PC-3 (cell line): ENCODE measurements around the gene TMEM185A. TPM values are rescaled to one million over a fixed set of nuclear protein-coding genes. Genes with fewer than 3 reads are reported as not detected.
"Not testable (repeated sequence)": the region's sequence is repeated elsewhere in the genome, so short reads cannot be mapped to it uniquely, and the experiment has no call there.

ENCODE experiments used
- ATAC-seq: fragments of 200-7000 bp; cut with Tn5 transposase; 2 replicates; pipeline ENCODE4 v1.9.1; 2020; ENCODE audit warnings: mild to moderate bottlenecking, moderate library complexity
- BruUV-seq: library from RNA; stranded (reverse); fragments of 400-500 nt; replicated peaks from 2 replicates; lab custom pipeline; 2021; lab: Mats Ljungman, UMichigan
- CTCF ChIA-PET: fragments of 300-600 bp; sonication (Branson Sonifier 250); formaldehyde crosslinking; loops from one replicate; lab custom pipeline; 2022; ENCODE audit warnings: antibody characterized with exemption; lab: Charles Lee
- POLR2A ChIA-PET: fragments of 300-600 bp; sonication (Branson Sonifier 250); formaldehyde crosslinking; loops from one replicate; lab custom pipeline; 2022; ENCODE audit warnings: antibody characterized with exemption; ENCODE audit not compliant: unreplicated experiment; lab: Charles Lee
- DNase-seq: peaks from one replicate; pipeline ENCODE4 v3.0.0-alpha.2; 2015
- H2AFZ ChIP-seq: fragments of 300-600 bp; sonication (generic); 2 replicates; pipeline ENCODE4 v1.6.0; 2016; ENCODE audit warnings: antibody characterized with exemption, low read length
- H3F3A ChIP-seq: fragments of 300-600 bp; sonication (generic); one replicate; pipeline ENCODE4 v1.6.0; 2017; ENCODE audit warnings: antibody characterized with exemption, low read length, control low read depth, mild to moderate bottlenecking; ENCODE audit not compliant: unreplicated experiment
- H3K27ac ChIP-seq: fragments of 300-600 bp; sonication (generic); 2 replicates; pipeline ENCODE4 v1.5.1; 2016; ENCODE audit warnings: mild to moderate bottlenecking, low read length
- H3K27me3 ChIP-seq: fragments of 300-600 bp; sonication (generic); 2 replicates; pipeline ENCODE4 v1.6.1; 2016; ENCODE audit warnings: low read length, mixed read lengths
- H3K36me3 ChIP-seq: fragments of 300-600 bp; sonication (generic); 2 replicates; pipeline ENCODE4 v1.6.1; 2016; ENCODE audit warnings: low read depth, mixed run types, low read length, mixed read lengths
- H3K4me1 ChIP-seq: fragments of 300-600 bp; sonication (generic); 2 replicates; pipeline ENCODE4 v1.5.1; 2016; ENCODE audit warnings: low read length; ENCODE audit not compliant: insufficient read depth
- H3K4me2 ChIP-seq: fragments of 300-600 bp; sonication (generic); 2 replicates; pipeline ENCODE4 v1.6.0; 2016; ENCODE audit warnings: low read length
- H3K4me3 ChIP-seq: fragments of 300-600 bp; sonication (generic); 2 replicates; pipeline ENCODE4 v1.5.1; 2016; ENCODE audit warnings: mild to moderate bottlenecking, low read length, mixed read lengths
- H3K79me2 ChIP-seq: fragments of 300-600 bp; sonication (generic); 2 replicates; pipeline ENCODE4 v1.6.1; 2017; ENCODE audit warnings: low read length, mixed read lengths
- H3K9ac ChIP-seq: fragments of 300-600 bp; sonication (generic); 2 replicates; pipeline ENCODE4 v1.6.0; 2016; ENCODE audit warnings: mild to moderate bottlenecking, low read length
- H3K9me2 ChIP-seq: fragments of 300-600 bp; sonication (generic); replicated peaks from 2 replicates; pipeline ENCODE4 v1.6.1; 2016; ENCODE audit warnings: mixed run types, low read length, mixed read lengths
- H3K9me3 ChIP-seq: fragments of 300-600 bp; sonication (generic); 2 replicates; pipeline ENCODE4 v1.6.1; 2016; ENCODE audit warnings: low read length, mixed read lengths
- H4K20me1 ChIP-seq: fragments of 300-600 bp; sonication (generic); 2 replicates; pipeline ENCODE4 v1.6.1; 2016; ENCODE audit warnings: low read length, mixed read lengths
- EZH2 ChIP-seq: fragments of 300-600 bp; sonication (generic); IDR thresholded peaks from one replicate; pipeline ENCODE4 v1.6.1; 2017; ENCODE audit warnings: antibody characterized with exemption, mild to moderate bottlenecking, low read length; ENCODE audit not compliant: unreplicated experiment
- EZH2phosphoT487 ChIP-seq: fragments of 300-600 bp; sonication (generic); IDR thresholded peaks from 2 replicates; pipeline ENCODE4 v1.6.1; 2018; ENCODE audit warnings: mild to moderate bottlenecking, antibody characterized with exemption, low read length, borderline replicate concordance
- intact Hi-C: fragments of 100-400 bp; cut with micrococcal nuclease; formaldehyde crosslinking; loops from 2 replicates; pipeline ENCODE4 v1.9.0; 2023
- total RNA-seq: library from RNA; depleted of rRNA; stranded (reverse); fragments of >200 nt; gene quantifications from 2 replicates; pipeline ENCODE4 v1.2.3, GENCODE V29; 2014
- TF ChIP-seq, protein P1 (sequence below): fragments of 300-600 bp; sonication (generic); conservative IDR thresholded peaks from 2 replicates; pipeline ENCODE4 v1.5.1; 2017; ENCODE audit warnings: antibody characterized with exemption, low read depth, mild to moderate bottlenecking, low read length

The TMEM185A gene
- total RNA-seq, 1 experiment from 2014 or later: 14.9 TPM

- Histone ChIP-seq H3K27ac (no peak overlapping the region), H3K36me3 (no peaks in the 10 kb centered on the region), H3K79me2 (peaks cover 70% of the 10 kb centered on the region), H4K20me1 (peaks cover 4% of the 10 kb centered on the region; the same call in 1 of the 2 replicates), H3K27me3 (no peaks in the 10 kb centered on the region), H3K9ac (no peak overlapping the region), H3K4me1 (peaks cover 21% of the 10 kb centered on the region), H2AFZ (no peak overlapping the region), H3K4me3 (no peak overlapping the region), H3F3A (no peaks in the 10 kb centered on the region), H3K9me2 (no peaks in the 10 kb centered on the region), H3K9me3 (no peaks in the 10 kb centered on the region), H3K4me2 (no peak overlapping the region)
- no TSS peak for BruUV-seq
- TF ChIP-seq EZH2phosphoT487: no peak
- TF ChIP-seq, protein P1, sequence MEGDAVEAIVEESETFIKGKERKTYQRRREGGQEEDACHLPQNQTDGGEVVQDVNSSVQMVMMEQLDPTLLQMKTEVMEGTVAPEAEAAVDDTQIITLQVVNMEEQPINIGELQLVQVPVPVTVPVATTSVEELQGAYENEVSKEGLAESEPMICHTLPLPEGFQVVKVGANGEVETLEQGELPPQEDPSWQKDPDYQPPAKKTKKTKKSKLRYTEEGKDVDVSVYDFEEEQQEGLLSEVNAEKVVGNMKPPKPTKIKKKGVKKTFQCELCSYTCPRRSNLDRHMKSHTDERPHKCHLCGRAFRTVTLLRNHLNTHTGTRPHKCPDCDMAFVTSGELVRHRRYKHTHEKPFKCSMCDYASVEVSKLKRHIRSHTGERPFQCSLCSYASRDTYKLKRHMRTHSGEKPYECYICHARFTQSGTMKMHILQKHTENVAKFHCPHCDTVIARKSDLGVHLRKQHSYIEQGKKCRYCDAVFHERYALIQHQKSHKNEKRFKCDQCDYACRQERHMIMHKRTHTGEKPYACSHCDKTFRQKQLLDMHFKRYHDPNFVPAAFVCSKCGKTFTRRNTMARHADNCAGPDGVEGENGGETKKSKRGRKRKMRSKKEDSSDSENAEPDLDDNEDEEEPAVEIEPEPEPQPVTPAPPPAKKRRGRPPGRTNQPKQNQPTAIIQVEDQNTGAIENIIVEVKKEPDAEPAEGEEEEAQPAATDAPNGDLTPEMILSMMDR: no peak
- TF ChIP-seq EZH2: no peak
- POLR2A ChIA-PET: no interaction called here
- intact Hi-C loops: no loop called here
- DNase-seq: peak; percentile 28
- ATAC-seq: no peak
- CTCF ChIA-PET: no interaction called here
These were observed 3.3 kb downstream of the TMEM185A start for GRCh38 chrX:149628280-149628679.

DNA sequence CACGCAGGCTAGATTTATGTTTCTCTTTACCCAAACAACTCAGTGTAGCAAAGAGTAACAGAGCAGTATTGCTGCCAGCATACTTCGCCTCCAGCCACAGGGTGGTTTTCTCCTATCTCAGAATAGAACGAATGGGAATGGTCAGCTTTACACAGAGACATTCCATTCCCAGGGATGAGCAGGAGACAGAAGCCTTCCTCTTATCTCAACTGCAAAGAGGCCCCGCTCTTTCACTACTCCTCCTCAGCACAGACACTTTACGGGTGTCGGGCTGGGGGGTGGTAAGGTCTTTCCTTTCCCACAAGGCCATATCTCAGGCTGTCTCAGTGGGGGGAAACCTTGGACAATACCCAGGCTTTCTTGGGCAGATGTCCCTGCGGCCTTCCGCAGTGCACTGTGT, 4.8 kb downstream of the TMEM185A start:
- H3K9me2 ChIP-seq, H3K4me2 ChIP-seq, H3F3A ChIP-seq, H3K9me3 ChIP-seq, H3K4me3 ChIP-seq, POLR2A ChIA-PET, H3K9ac ChIP-seq, DNase-seq, intact Hi-C loops, ATAC-seq, H3K27ac ChIP-seq, H3K36me3 ChIP-seq, CTCF ChIA-PET, H2AFZ ChIP-seq, H3K27me3 ChIP-seq, BruUV-seq, H4K20me1 ChIP-seq: not testable (repeated sequence)
- peaks cover 18% of the 10 kb centered on the region for H3K4me1 ChIP-seq
- H3K79me2 ChIP-seq: peaks cover 77% of the 10 kb centered on the region

DNA sequence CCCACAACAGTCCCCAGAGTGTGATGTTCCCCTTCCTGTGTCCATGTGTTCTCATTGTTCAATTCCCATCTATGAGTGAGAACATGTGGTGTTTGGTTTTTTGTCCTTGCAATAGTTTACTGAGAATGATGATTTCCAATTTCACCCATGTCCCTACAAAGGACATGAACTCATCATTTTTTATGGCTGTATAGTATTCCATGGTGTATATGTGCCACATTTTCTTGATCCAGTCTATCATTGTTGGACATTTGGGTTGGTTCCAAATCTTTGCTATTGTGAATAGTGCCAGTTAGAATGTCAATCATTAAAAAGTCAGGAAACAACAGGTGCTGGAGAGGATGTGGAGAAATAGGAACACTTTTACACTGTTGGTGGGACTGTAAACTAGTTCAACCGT, 11.9 kb downstream of the TMEM185A start:
- H3K9me2 ChIP-seq, H3K27ac ChIP-seq, ATAC-seq, H4K20me1 ChIP-seq, H3K27me3 ChIP-seq, H3K9ac ChIP-seq, CTCF ChIA-PET, H3K4me1 ChIP-seq, DNase-seq, BruUV-seq, H3K4me2 ChIP-seq, POLR2A ChIA-PET, H3K36me3 ChIP-seq, H3K4me3 ChIP-seq, intact Hi-C loops, H2AFZ ChIP-seq, H3K9me3 ChIP-seq, H3F3A ChIP-seq: not testable (repeated sequence)
- H3K79me2 ChIP-seq: peaks cover 63% of the 10 kb centered on the region

DNA sequence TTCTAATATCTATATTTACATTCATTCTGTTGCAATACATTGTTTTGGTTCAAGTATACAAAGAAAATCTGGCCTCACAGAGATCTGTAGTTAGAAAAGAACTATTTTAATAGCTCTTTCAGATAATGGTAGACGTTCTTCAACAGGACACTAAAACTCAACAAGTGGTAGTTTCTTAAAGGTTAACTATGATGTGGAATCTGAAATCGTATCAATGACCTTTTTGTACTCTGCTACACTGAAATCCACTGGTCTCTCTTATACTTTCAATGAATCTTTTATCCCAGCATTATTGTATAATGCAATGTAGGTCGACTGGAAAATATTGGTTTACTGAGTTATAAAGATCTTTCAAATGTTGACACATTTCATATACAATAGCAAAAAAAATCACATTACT, 12.7 kb downstream of the TMEM185A start:
- Histone ChIP-seq H2AFZ (no peak overlapping the region), H3F3A (no peaks in the 10 kb centered on the region), H3K36me3 (no peaks in the 10 kb centered on the region), H3K27ac (no peak overlapping the region), H3K79me2 (peaks cover 63% of the 10 kb centered on the region), H3K4me1 (no peaks in the 10 kb centered on the region), H3K9me2 (no peaks in the 10 kb centered on the region), H3K9me3 (no peaks in the 10 kb centered on the region), H3K4me2 (no peak overlapping the region), H3K27me3 (no peaks in the 10 kb centered on the region), H4K20me1 (no peaks in the 10 kb centered on the region), H3K4me3 (no peak overlapping the region), H3K9ac (no peak overlapping the region)
- ATAC-seq (no peak), DNase-seq (no peak)
- ChIA-PET CTCF (interaction anchor here (0.6 kb wide), 1 partner anchor 79 kb away, joined by 4 read pairs; no protein-coding TSS in a partner anchor), POLR2A (no interaction called here)
- intact Hi-C loops: no loop called here
- TF ChIP-seq EZH2 (no peak), EZH2phosphoT487 (no peak)
- TF ChIP-seq, protein P1: no peak
- no TSS peak for BruUV-seq
